HG02981 (cell line): Measurements from ENCODE around the gene MYL4.
"Not testable (repeated sequence)": the region's sequence is repeated elsewhere in the genome, so short reads cannot be mapped to it uniquely, and the experiment has no call there.

Experiments used
- ATAC-seq: cut with Tn5 transposase; IDR thresholded peaks from one replicate; pipeline ENCODE4 v1.9.1; 2021; ENCODE audit warnings: mild to moderate bottlenecking, moderate library complexity; ENCODE audit not compliant: unreplicated experiment

Gene MYL4

GRCh38 chr17:47192554-47192953 is 16.6 kb upstream of the MYL4 start:
- no peak for ATAC-seq

- ATAC-seq: no peak
These were observed 15.1 kb upstream of the MYL4 start for GRCh38 chr17:47193931-47194511.

- no peak for ATAC-seq
These were observed 11.3 kb upstream of the MYL4 start for GRCh38 chr17:47197821-47198220.

GRCh38 chr17:47199627-47200324 is 9.4 kb upstream of the MYL4 start:
- ATAC-seq: no peak

- ATAC-seq: no peak
These were observed 8.9 kb upstream of the MYL4 start for GRCh38 chr17:47200325-47200664.

GRCh38 chr17:47201166-47201565 is 8.0 kb upstream of the MYL4 start:
- ATAC-seq: no peak

- ATAC-seq: no peak
These were observed 5.0 kb upstream of the MYL4 start for GRCh38 chr17:47203984-47204721.

GRCh38 chr17:47204722-47205418 is 4.3 kb upstream of the MYL4 start:
- peak; percentile 37 for ATAC-seq

GRCh38 chr17:47205419-47205963 is 3.7 kb upstream of the MYL4 start:
- peak; percentile 60 for ATAC-seq

GRCh38 chr17:47207143-47208067 is 1.7 kb upstream of the MYL4 start:
- no peak for ATAC-seq

- ATAC-seq: no peak
These were observed 351 bp downstream of the MYL4 start for GRCh38 chr17:47209499-47209898.

- no peak for ATAC-seq
These were observed 957 bp downstream of the MYL4 start for GRCh38 chr17:47210105-47210504.

GRCh38 chr17:47210779-47211178 is 1.6 kb downstream of the MYL4 start:
- ATAC-seq: no peak

GRCh38 chr17:47212458-47212857 is 3.3 kb downstream of the MYL4 start:
- no peak for ATAC-seq

- no peak for ATAC-seq
These were observed 4.4 kb downstream of the MYL4 start for GRCh38 chr17:47213540-47213939.

- no peak for ATAC-seq
These were observed 5.8 kb downstream of the MYL4 start for GRCh38 chr17:47214931-47215330.

GRCh38 chr17:47216821-47217220 is 7.7 kb downstream of the MYL4 start:
- ATAC-seq: not testable (repeated sequence)

- not testable (repeated sequence) for ATAC-seq
These were observed 8.1 kb downstream of the MYL4 start for GRCh38 chr17:47217279-47217678.

- ATAC-seq: no peak
These were observed 9.8 kb downstream of the MYL4 start for GRCh38 chr17:47218896-47219430.
